Peyer's patch (tissue), 4 donors: ENCODE results near the gene APOBR.

ENCODE experiments used
- CTCF ChIP-seq, 6 experiments: fragments of 450-650 bp in 4 of 6; fragments of 200-600 bp in 2 of 6; sonication (generic) in 1 of 6; IDR thresholded peaks; one replicate each; pipeline ENCODE4 v1.5.1; 2017 to 2019; ENCODE audit warnings: antibody characterized with exemption in 6 of 6, mild to moderate bottlenecking in 3 of 6, moderate library complexity in 1 of 6
- POLR2A ChIP-seq, 2 donors: fragments of 450-650 bp; IDR thresholded peaks; one replicate each; pipeline ENCODE4 v1.5.1; 2017; ENCODE audit warnings: antibody characterized with exemption in 2 of 2, mild to moderate bottlenecking in 2 of 2, moderate library complexity in 2 of 2

- TF ChIP-seq CTCF (IDR thresholded peaks at IDR 0.05) = no peak
- no peak for TF ChIP-seq POLR2A (IDR thresholded peaks at IDR 0.05)
These were observed 1.6 kb downstream of the APOBR start for GRCh38 chr16:28495795-28496749.
